Smooth muscle cell (in vitro differentiated cells): ENCODE results near the gene MGAT4B. TPM values are rescaled to one million over a fixed set of nuclear protein-coding genes. Genes with fewer than 3 reads are reported as not detected.
A peak's percentile ranks its signal among the peaks of the same experiment; 100 is the strongest.

ENCODE experiments used
- DNase-seq: peaks from one replicate; lab custom pipeline; 2025; ENCODE audit not compliant: unreplicated experiment; lab: John Stamatoyannopoulos, UW
- H2AFZ ChIP-seq: fragments of 200-600 bp; sonication (generic); 2 replicates; pipeline ENCODE4 v1.6.0; 2016; ENCODE audit warnings: antibody characterized with exemption, low read depth, mild to moderate bottlenecking
- H3F3A ChIP-seq: fragments of 200-600 bp; sonication (generic); 2 replicates; pipeline ENCODE4 v1.6.0; 2017; ENCODE audit warnings: antibody characterized with exemption, low read depth
- H3K27ac ChIP-seq: fragments of 200-600 bp; sonication (generic); 2 replicates; pipeline ENCODE4 v1.5.1; 2016; ENCODE audit warnings: low read depth, mild to moderate bottlenecking
- H3K27me3 ChIP-seq: fragments of 200-600 bp; sonication (generic); 2 replicates; pipeline ENCODE4 v1.6.1; 2016; ENCODE audit warnings: low read depth, mild to moderate bottlenecking
- H3K36me3 ChIP-seq: fragments of 200-600 bp; sonication (generic); 2 replicates; pipeline ENCODE4 v1.5.1; 2016; ENCODE audit warnings: low read depth
- H3K4me1 ChIP-seq: fragments of 200-600 bp; sonication (generic); 2 replicates; pipeline ENCODE4 v1.5.1; 2016; ENCODE audit warnings: low read depth
- H3K4me2 ChIP-seq: fragments of 200-600 bp; sonication (generic); 2 replicates; pipeline ENCODE4 v1.6.0; 2016; ENCODE audit warnings: mild to moderate bottlenecking
- H3K4me3 ChIP-seq: fragments of 200-600 bp; sonication (generic); 2 replicates; pipeline ENCODE4 v1.5.1; 2016; ENCODE audit warnings: mild to moderate bottlenecking
- H3K79me2 ChIP-seq: fragments of 200-600 bp; sonication (generic); 2 replicates; pipeline ENCODE4 v1.6.0; 2016; ENCODE audit warnings: low read depth, mild to moderate bottlenecking
- H3K9ac ChIP-seq: fragments of 200-600 bp; sonication (generic); 2 replicates; pipeline ENCODE4 v1.6.0; 2016; ENCODE audit warnings: low read depth
- H3K9me3 ChIP-seq: fragments of 200-600 bp; sonication (generic); replicated peaks from 2 replicates; pipeline ENCODE4 v1.5.1; 2016; ENCODE audit warnings: low read depth
- H4K20me1 ChIP-seq: fragments of 200-600 bp; sonication (generic); 2 replicates; pipeline ENCODE4 v1.6.0; 2016; ENCODE audit warnings: low read depth
- CTCF ChIP-seq: fragments of 200-600 bp; sonication (generic); IDR thresholded peaks from 2 replicates; pipeline ENCODE4 v1.5.1; 2017; ENCODE audit warnings: borderline replicate concordance, mild to moderate bottlenecking, antibody characterized with exemption; ENCODE audit not compliant: insufficient read depth, poor library complexity, severe bottlenecking
- WGBS: methylation state at CpG from one replicate; pipeline ENCODE4 v1.1.7; 2016; ENCODE audit warnings: low lambda C conversion rate; 5-methylcytosine and 5-hydroxymethylcytosine counted together
- polyA plus RNA-seq: library from polyadenylated mRNA; unstranded; fragments of >200 nt; fragmentation: Nextera tagmentation; extraction: Ambion mirVana; gene quantifications from 2 replicates; pipeline ENCODE4 v1.2.1, GENCODE V29; 2016
- total RNA-seq: library from RNA; depleted of rRNA; stranded (reverse); fragments of >200 nt; gene quantifications from 2 replicates; pipeline ENCODE4 v1.2.3, GENCODE V29; 2014

MGAT4B gene
- total and polyA plus RNA-seq, 2 experiments from 2014 or later, result 60.0 to 121 TPM

DNA sequence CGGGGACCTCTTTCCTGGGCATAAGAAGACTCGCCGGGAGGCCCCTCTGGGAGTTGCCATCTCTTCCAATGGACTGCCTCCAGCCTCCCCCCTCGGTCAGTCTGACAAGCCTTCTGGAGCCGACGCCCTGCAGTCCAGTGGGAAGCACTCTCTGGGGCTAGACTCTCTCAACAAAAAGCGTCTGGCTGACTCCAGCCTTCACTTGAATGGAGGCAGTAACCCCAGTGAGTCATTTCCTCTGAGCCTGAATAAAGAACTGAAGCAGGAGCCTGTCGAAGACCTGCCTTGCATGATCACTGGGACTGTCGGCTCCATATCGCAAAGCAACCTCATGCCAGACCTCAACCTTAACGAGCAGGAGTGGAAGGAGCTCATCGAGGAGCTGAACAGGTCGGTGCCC, 41.3 kb downstream of the MGAT4B start:
- Histone ChIP-seq H4K20me1 (peaks cover 95% of the 10 kb centered on the region), H3K36me3 (peaks cover 2% of the 10 kb centered on the region), H3K4me2 (peak overlapping the region; percentile 80), H3K4me1 (peaks cover 25% of the 10 kb centered on the region), H3K9me3 (no peaks in the 10 kb centered on the region), H3F3A (peaks cover 26% of the 10 kb centered on the region), H3K79me2 (peaks cover 55% of the 10 kb centered on the region), H3K27ac (peak overlapping the region; percentile 94), H3K4me3 (no peak overlapping the region), H3K27me3 (no peaks in the 10 kb centered on the region), H3K9ac (peak overlapping the region; percentile 67), H2AFZ (no peak overlapping the region)
- no peak for DNase-seq
- WGBS, result 6% methylated on average over 13 of the region's 13 CpGs
- TF ChIP-seq CTCF, result no peak

DNA sequence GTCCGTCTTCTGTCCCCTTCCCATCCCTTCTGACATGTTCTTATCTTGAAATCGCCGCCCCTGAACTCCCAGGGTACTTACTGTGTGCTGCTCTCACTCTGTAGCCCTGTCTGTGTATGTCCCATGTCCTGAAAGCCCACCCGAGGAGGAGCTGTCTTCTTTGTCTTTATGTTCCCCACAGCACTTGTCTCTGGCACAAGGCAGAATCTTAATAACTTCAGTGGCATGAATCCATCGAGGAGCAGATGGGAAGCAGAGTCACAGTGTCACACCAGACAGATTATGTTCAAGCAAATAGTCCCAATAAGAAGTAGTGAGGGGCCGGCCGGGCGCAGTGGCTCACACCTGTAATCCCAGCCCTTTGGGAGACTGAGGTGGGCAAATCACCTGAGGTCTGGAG, 42.6 kb downstream of the MGAT4B start:
- H3K9me3 ChIP-seq, result no peaks in the 10 kb centered on the region
- 80% methylated on average over 8 of the region's 8 CpGs for WGBS
- peaks cover 26% of the 10 kb centered on the region for H3F3A ChIP-seq
- no peak for DNase-seq
- no peak overlapping the region for H3K4me3 ChIP-seq
- H3K4me2 ChIP-seq, result peak overlapping the region; percentile 29
- H3K4me1 ChIP-seq, result peaks cover 25% of the 10 kb centered on the region
- no peaks in the 10 kb centered on the region for H3K36me3 ChIP-seq
- H3K27ac ChIP-seq, result peak overlapping the region; percentile 94
- H2AFZ ChIP-seq, result no peak overlapping the region
- no peak for TF ChIP-seq CTCF
- no peak overlapping the region for H3K9ac ChIP-seq
- peaks cover 98% of the 10 kb centered on the region for H4K20me1 ChIP-seq
- H3K79me2 ChIP-seq, result peaks cover 55% of the 10 kb centered on the region
- H3K27me3 ChIP-seq, result no peaks in the 10 kb centered on the region

GRCh38 chr5:179763215-179763945, 43.3 kb downstream of the MGAT4B start:
- H3K36me3 ChIP-seq, result no peaks in the 10 kb centered on the region
- no peaks in the 10 kb centered on the region for H3K9me3 ChIP-seq
- peak overlapping the region; percentile 29 for H3K4me2 ChIP-seq
- H3F3A ChIP-seq, result peaks cover 26% of the 10 kb centered on the region
- no peak overlapping the region for H3K4me3 ChIP-seq
- no peak overlapping the region for H3K9ac ChIP-seq
- peaks cover 98% of the 10 kb centered on the region for H4K20me1 ChIP-seq
- H3K27ac ChIP-seq, result peak overlapping the region; percentile 94
- WGBS, result 34% methylated on average over 10 of the region's 10 CpGs
- no peak overlapping the region for H2AFZ ChIP-seq
- DNase-seq, result no peak
- H3K4me1 ChIP-seq, result peaks cover 25% of the 10 kb centered on the region
- peaks cover 56% of the 10 kb centered on the region for H3K79me2 ChIP-seq
- H3K27me3 ChIP-seq, result no peaks in the 10 kb centered on the region
- TF ChIP-seq CTCF, result peak; percentile 81

DNA sequence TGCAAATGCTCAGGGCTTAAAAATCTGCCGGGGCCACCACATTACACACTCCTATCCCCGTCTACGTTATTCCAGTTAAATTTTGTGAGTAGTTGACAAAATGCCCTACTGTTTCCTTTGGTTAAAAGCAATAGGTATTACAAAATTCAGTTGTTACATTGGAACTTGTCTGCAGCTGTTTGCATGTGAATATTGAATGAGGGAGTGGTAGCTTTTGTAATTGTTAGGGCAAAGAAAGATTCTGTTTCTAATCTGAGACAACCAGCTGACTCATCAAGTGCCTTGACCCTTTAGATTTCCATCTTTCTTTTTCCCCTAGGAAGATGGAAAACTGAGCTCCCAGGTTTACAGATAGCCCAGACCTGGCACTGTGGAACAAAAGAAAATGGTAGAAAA, 43.9 kb downstream of the MGAT4B start:
- 23% methylated on average over 3 of the region's 3 CpGs for WGBS
- Histone ChIP-seq H3K4me3 (no peak overlapping the region), H3K4me2 (peak overlapping the region; percentile 29), H3K9me3 (no peaks in the 10 kb centered on the region), H3F3A (peaks cover 26% of the 10 kb centered on the region), H3K36me3 (no peaks in the 10 kb centered on the region), H4K20me1 (peaks cover 98% of the 10 kb centered on the region), H3K9ac (no peak overlapping the region), H3K27ac (peak overlapping the region; percentile 94), H3K79me2 (peaks cover 56% of the 10 kb centered on the region), H2AFZ (no peak overlapping the region), H3K27me3 (no peaks in the 10 kb centered on the region), H3K4me1 (peaks cover 25% of the 10 kb centered on the region)
- TF ChIP-seq CTCF, result no peak
- DNase-seq, result no peak
